Central memory CD8-positive, alpha-beta T cell (primary cell): ENCODE results near the gene SLC39A13.

Experiments used
- ATAC-seq: fragments of 150-1000 bp; cut with Tn5 transposase; replicated peaks from 2 replicates; pipeline ENCODE4 v1.10.0; 2022; ENCODE audit warnings: mild to moderate bottlenecking, moderate FRiP score, moderate number of reproducible peaks; ENCODE audit not compliant: poor library complexity, severe bottlenecking; ENCODE audit errors: extremely low read depth
- DNase-seq, 2 donors: peaks; one replicate each; pipeline ENCODE4 v3.0.0; 2021; ENCODE audit warnings: low spot score in 2 of 2
- H3K27ac Mint-ChIP-seq: one replicate; pipeline ENCODE4 v1.8.0; 2022; ENCODE audit warnings: low read depth, mild to moderate bottlenecking, moderate library complexity, mixed read lengths
- H3K27me3 Mint-ChIP-seq: one replicate; pipeline ENCODE4 v1.8.0; 2022; ENCODE audit warnings: mixed read lengths
- H3K36me3 Mint-ChIP-seq: one replicate; pipeline ENCODE4 v1.8.0; 2022; ENCODE audit warnings: mild to moderate bottlenecking, moderate library complexity, mixed read lengths; ENCODE audit not compliant: insufficient read depth
- H3K4me1 Mint-ChIP-seq: one replicate; pipeline ENCODE4 v1.8.0; 2022; ENCODE audit warnings: mixed read lengths
- H3K4me3 Mint-ChIP-seq: one replicate; pipeline ENCODE4 v1.8.0; 2022; ENCODE audit warnings: mild to moderate bottlenecking, moderate library complexity, mixed read lengths
- H3K9me3 Mint-ChIP-seq: one replicate; pipeline ENCODE4 v1.8.0; 2022; ENCODE audit warnings: mixed read lengths

SLC39A13 gene

DNA sequence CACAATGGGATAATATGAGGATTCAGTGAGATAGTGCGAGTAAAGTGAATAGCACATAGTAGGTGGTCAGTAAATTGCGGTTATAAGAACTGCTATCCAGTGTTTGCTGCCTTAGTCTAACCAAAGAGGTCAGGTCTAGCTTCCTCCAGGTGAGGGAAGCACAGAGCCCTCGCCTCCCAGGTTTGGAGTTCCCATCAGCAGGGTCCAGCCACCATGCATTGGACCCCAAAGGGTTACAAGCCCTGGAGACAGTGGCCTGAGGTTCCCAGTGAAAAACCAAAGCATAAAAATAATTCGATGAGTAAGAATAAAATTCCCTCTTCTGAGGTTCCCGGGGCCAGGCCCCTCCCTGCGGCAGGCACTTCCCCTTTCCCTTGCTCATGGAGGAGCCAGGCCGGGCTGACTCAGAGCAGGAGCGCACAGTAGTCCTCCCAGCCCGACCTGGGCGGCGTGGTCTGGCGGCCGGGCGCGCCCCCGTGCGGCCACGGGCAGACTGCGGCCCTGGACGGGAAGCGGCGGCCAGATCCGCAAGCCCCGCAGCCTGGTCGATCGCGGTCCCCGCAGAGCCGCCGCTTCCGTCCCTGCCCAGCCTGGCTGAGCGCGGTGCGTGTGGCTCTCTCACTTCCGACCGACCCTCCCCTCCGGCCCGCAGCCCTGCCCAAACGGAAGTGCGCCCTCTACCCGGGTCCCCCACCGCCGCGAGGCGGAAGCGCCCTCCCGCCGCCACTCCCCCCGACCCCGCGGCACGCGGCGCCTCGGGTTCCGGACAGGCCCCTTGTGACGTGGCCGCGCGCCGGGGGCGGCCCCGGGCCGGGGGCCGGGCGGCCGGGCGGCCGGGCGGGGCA lies at the start of gene SLC39A13:
TSS of gene SLC39A13 (plus strand) at position 845 of the 845 bp plus-strand sequence. CDS start 1,505 bp downstream, outside the sequence.
- H3K4me1 Mint-ChIP-seq: peaks cover 29% of the 10 kb centered on the region
- ATAC-seq: peak; percentile 86
- H3K27me3 Mint-ChIP-seq: no peaks in the 10 kb centered on the region
- peak; percentile 84 to 92 for DNase-seq
- H3K27ac Mint-ChIP-seq: peak within 1 kb of the TSS; percentile 99
- H3K4me3 Mint-ChIP-seq: peak within 1 kb of the TSS; percentile 96
- H3K9me3 Mint-ChIP-seq: no peaks in the 10 kb centered on the region
- peaks cover 11% of the 10 kb centered on the region for H3K36me3 Mint-ChIP-seq

DNA sequence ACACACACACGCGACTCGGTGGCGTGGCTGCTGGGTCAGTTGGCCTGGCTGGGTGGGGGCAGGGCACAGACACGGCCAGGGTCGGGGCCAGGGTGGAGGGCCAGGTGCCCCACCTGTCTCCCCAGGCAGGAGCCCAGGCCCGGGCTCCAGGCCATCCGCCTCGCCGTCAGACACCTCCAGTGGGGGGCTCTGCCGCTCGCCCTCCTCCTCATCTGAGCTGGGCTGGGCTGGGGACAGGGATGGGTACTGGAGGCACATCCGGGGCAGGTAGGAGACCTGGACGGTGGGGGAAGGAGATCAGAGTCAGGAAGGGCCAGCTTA lies 49.7 kb upstream of the SLC39A13 start:
- Mint-ChIP-seq H3K4me1 (no peaks in the 10 kb centered on the region), H3K4me3 (no peak overlapping the region), H3K27me3 (no peaks in the 10 kb centered on the region), H3K9me3 (no peaks in the 10 kb centered on the region), H3K36me3 (no peaks in the 10 kb centered on the region), H3K27ac (no peak overlapping the region)
- no peak for DNase-seq
- no peak for ATAC-seq

DNA sequence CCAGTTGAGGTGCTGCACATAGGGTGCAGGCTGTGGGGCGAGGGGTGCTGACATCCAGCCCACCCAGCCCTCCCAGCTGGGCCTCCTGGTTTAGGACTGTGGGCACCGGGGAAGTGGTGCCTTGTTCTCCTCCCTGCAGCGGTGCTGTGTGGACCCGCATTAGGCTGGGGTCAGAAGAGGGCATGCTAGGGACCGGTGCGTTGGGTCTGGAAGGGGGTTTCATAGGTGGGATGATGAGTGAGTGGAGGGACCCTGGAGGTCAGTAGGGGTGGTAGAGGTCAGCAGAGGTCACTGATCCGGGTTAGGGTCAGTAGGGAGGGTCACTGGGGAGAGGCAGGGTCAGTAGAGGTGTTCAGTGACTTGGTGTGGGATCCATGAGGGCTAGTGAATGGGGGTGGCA lies 49.2 kb upstream of the SLC39A13 start:
- H3K27ac Mint-ChIP-seq: no peak overlapping the region
- H3K4me1 Mint-ChIP-seq: no peaks in the 10 kb centered on the region
- H3K36me3 Mint-ChIP-seq: no peaks in the 10 kb centered on the region
- no peak for ATAC-seq
- H3K9me3 Mint-ChIP-seq: no peaks in the 10 kb centered on the region
- peaks cover under 1% of the 10 kb centered on the region for H3K27me3 Mint-ChIP-seq
- no peak overlapping the region for H3K4me3 Mint-ChIP-seq
- no peak for DNase-seq

DNA sequence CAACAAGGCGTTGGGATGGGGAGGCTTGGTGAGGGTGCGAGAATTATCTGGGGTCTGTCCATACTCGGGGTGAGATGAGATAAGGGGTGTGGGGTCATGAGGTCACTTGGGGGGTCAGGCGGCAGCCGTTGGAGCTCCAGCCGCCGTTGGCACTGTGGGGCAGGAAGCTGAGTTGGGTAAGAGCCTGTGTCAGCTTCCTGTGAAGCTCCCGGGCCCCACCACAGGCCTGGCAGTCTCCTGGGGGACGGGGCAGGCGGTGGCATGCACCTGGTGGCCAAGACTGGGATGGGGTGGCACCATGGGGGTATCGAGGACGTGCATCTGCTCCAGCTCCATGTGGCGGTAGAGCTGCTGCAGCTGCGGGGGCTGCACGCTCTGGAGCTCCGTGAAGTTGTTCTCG lies 48.8 kb upstream of the SLC39A13 start:
- Mint-ChIP-seq H3K27me3 (peaks cover 5% of the 10 kb centered on the region), H3K9me3 (no peaks in the 10 kb centered on the region), H3K4me3 (no peak overlapping the region), H3K27ac (no peak overlapping the region), H3K4me1 (no peaks in the 10 kb centered on the region), H3K36me3 (no peaks in the 10 kb centered on the region)
- no peak for ATAC-seq
- no peak for DNase-seq

DNA sequence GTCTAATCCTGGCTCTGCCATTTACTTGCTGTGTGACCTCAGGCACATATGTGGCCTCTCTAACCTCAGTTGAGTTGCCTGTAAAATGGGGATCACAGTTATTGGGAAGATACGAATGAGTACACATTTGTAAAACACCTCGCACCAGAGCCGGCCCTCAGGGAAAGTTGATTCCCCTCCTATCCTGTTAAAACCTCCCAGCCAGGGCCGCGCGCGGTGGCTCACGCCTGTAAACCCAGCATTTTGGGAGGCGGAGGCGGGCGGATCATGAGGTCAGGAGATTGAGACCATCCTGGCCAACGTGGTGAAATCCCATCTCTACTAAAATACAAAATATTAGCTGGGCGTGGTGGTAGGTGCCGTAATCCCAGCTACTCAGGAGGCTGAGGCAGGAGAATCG lies 48.0 kb upstream of the SLC39A13 start:
- Mint-ChIP-seq H3K9me3 (no peaks in the 10 kb centered on the region), H3K27ac (no peak overlapping the region), H3K4me3 (no peak overlapping the region), H3K36me3 (no peaks in the 10 kb centered on the region), H3K4me1 (no peaks in the 10 kb centered on the region), H3K27me3 (peaks cover 8% of the 10 kb centered on the region)
- DNase-seq: no peak
- ATAC-seq: no peak

DNA sequence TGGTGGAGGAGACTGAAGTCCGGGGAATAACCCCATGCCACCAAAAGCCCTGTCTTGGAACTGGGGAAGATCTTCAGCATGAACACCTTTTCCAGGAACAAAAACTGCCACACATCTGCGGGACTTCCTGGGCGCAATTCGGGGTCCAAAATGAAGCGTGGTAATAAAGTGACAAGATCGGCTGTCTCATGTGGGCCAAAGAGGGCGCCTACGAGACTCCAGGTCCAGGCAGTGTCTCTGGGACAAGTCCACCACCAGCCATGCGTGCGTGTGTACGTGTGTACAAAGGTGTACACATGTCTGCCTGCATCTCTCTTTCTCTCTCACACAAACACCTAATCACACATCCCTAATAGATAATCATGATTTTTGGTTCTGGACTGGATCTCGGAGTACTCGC lies 47.0 kb upstream of the SLC39A13 start:
- ATAC-seq: no peak
- no peak for DNase-seq
- no peaks in the 10 kb centered on the region for H3K36me3 Mint-ChIP-seq
- H3K4me1 Mint-ChIP-seq: no peaks in the 10 kb centered on the region
- no peak overlapping the region for H3K27ac Mint-ChIP-seq
- no peaks in the 10 kb centered on the region for H3K9me3 Mint-ChIP-seq
- H3K4me3 Mint-ChIP-seq: no peak overlapping the region
- peaks cover 18% of the 10 kb centered on the region for H3K27me3 Mint-ChIP-seq

DNA sequence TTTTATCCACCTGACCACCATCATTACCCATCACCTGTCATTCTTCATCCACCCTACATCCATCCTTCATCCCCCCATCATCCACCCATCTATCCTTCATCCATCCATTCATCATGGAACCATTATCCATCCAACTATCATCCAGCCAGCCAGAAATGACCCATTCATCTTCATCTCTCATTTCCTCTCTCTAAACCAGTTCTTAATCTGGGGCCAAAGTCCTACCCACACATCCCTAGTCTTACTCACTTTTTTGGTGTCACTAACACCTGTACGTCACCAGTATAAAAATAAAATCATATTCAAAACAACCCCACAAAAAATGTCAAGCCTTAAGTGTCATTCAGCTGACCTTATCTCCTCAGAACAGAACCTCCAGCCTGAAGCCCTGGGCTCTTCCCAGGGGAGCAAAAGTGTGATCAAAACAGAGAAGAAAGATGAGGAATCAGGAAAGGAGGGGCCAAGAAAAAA lies 42.3 kb upstream of the SLC39A13 start:
- DNase-seq (no peak), ATAC-seq (no peak)
- Mint-ChIP-seq H3K27me3 (peaks cover 19% of the 10 kb centered on the region), H3K4me3 (no peak overlapping the region), H3K4me1 (no peaks in the 10 kb centered on the region), H3K9me3 (no peaks in the 10 kb centered on the region), H3K27ac (no peak overlapping the region), H3K36me3 (peaks cover 2% of the 10 kb centered on the region)

DNA sequence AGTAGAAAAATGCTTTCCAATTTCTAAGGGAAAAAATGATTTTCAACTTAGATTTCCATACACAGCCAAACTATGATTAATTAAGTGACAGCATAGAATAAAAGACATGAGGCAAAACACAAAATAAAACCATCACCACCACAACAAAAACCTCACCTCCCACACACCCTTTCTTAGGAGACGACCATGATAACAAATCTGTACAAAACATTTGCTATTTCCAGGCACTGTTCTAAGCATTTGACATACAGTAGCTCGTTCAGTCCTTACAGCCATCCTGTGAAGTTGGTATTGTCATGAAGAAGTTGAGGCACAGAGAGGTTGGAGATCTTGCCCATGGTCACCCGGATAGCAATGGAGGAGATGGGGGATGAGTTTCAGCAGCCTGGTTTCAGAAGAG lies 38.7 kb upstream of the SLC39A13 start:
- no peak for ATAC-seq
- Mint-ChIP-seq H3K36me3 (peaks cover 2% of the 10 kb centered on the region), H3K27me3 (peaks cover 13% of the 10 kb centered on the region), H3K4me3 (no peak overlapping the region), H3K27ac (no peak overlapping the region), H3K4me1 (peaks cover 5% of the 10 kb centered on the region), H3K9me3 (no peaks in the 10 kb centered on the region)
- DNase-seq: no peak

DNA sequence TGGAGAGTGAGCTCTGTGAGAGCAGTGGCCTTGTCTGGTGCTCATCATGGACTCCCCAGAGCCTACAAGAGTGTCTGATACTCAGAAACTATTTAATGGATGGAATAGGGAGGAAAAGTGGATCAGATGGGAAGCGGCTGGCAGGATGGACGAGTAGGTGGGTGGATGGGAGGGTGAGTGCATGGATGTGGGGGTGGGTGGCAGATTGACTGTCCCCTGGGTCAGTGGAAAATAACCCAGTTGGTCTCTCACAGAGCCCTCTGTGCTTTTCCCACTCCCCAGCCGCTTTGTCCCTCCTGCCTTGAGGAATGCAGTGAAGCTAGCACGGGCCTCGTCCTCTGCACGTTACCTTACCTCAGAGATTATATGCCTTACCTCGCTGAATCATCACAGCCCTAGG lies 36.0 kb upstream of the SLC39A13 start:
- Mint-ChIP-seq H3K4me1 (peaks cover 5% of the 10 kb centered on the region), H3K9me3 (no peaks in the 10 kb centered on the region), H3K27ac (no peak overlapping the region), H3K4me3 (no peak overlapping the region), H3K36me3 (peaks cover 2% of the 10 kb centered on the region), H3K27me3 (no peaks in the 10 kb centered on the region)
- DNase-seq (no peak), ATAC-seq (no peak)

DNA sequence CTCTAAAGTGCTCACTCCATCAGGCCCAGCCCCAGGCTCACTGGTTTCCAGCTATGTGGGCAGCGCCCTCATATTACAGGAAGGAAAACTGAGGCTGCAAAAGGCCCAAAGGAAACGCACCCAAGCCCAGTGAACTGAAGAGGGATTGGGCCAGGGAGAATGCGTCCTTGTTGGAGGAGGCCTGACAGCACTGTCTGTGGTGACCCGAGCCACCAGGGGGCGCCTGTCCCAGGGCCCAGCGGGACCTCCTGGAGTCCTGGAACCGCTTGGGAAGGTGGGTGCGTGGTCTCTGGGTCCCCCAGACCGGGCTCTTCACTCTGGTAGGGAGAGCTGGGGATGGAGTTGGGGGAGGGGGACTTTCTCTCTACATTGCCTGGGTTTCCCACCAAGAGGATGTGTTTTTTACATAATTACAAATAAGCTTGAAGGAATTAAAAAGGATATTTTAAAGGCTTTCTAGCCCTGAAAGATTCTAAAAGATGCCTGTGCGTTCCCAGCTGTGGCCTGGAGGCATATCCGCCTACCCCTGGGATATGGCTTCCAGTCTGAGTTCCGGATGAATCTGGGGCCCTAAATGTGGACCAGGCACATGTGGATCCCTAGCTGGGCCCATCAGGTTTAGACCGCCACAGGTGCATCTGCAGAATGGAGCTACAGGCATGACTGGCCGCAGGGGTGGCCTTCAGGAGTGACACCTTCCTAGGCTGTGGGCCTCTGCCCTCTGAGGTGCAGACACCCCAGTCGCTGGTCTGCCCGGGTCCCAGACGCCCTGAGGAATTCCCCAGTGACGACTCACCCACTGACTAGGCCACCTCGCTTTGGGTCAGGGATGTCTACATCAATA lies 34.3 kb upstream of the SLC39A13 start:
- ATAC-seq: peak; percentile 86
- Mint-ChIP-seq H3K27ac (no peak overlapping the region), H3K9me3 (no peaks in the 10 kb centered on the region), H3K4me1 (peaks cover 5% of the 10 kb centered on the region), H3K27me3 (no peaks in the 10 kb centered on the region), H3K36me3 (peaks cover 2% of the 10 kb centered on the region), H3K4me3 (no peak overlapping the region)
- DNase-seq: peak; percentile 69 to 81

DNA sequence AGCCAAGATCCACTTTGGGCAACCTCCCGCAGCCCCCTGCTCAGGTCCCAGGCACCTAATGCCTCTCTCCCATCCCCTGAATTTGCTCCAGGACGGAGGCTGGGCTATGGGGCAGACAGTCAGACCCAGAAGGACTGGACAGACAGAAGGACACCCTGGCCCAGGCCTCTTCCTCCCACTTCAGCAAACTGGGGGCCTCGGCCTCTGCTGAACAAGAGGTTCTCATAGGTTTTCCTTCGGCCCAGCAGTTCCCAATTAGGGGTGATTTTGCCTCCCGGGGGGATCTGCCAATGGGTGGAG lies 33.7 kb upstream of the SLC39A13 start:
- Mint-ChIP-seq H3K36me3 (peaks cover 2% of the 10 kb centered on the region), H3K4me3 (no peak overlapping the region), H3K9me3 (no peaks in the 10 kb centered on the region), H3K27ac (no peak overlapping the region), H3K27me3 (no peaks in the 10 kb centered on the region), H3K4me1 (peaks cover 5% of the 10 kb centered on the region)
- DNase-seq (no peak), ATAC-seq (no peak)

DNA sequence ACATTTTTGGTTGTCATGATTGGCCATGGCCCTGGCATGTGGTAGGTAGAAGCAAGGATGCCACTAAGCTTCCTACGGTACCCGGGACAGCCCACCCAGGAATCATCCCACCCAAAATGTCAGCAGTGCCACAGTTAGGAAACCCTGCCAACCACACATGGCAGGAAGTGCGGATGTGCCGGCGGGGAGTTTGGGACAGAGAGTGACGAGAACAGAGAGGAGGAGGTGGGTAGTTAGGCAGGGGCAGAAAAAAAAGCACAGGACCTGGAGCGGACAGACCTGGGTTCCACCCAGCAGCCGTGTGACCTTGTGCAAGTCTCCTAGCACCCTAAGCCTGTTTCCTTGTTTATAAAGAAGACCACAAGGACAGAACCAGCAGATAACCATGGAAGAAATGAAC lies 33.4 kb upstream of the SLC39A13 start:
- Mint-ChIP-seq H3K4me1 (peaks cover 5% of the 10 kb centered on the region), H3K36me3 (peaks cover 2% of the 10 kb centered on the region), H3K9me3 (no peaks in the 10 kb centered on the region), H3K4me3 (no peak overlapping the region), H3K27me3 (no peaks in the 10 kb centered on the region), H3K27ac (no peak overlapping the region)
- DNase-seq: no peak
- no peak for ATAC-seq

DNA sequence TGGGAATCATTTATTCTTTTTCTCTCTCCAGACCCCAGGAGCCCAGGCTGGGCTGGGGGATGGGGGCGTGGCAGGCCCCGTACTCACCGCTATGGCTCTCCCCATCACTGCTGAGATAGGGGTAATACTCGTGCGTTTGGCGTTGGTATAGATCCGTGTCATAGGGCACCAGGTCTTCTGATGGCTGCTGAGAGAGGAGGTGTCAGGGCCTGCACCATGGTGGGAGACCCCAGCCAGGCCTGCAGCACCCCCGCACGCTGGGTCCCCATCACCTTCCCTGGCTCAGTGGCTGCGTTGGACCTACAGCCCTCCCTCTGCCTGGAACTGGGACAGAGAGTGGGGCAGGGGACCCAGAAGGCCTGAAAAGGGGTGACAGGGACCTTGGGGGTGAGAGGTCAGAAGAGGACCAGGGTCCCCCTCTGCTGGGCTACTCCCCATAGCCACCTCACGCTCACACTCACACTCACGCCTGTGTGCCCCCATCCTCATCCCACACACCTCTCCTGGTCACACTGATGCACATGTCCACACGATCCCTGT lies 32.8 kb upstream of the SLC39A13 start:
- Mint-ChIP-seq H3K27ac (no peak overlapping the region), H3K4me3 (no peak overlapping the region), H3K9me3 (no peaks in the 10 kb centered on the region), H3K36me3 (peaks cover 2% of the 10 kb centered on the region), H3K4me1 (peaks cover 5% of the 10 kb centered on the region), H3K27me3 (no peaks in the 10 kb centered on the region)
- ATAC-seq (no peak), DNase-seq (no peak)
